ENCODE data around the gene AKAP10. TPM values are rescaled to one million over a fixed set of nuclear protein-coding genes. Genes with fewer than 3 reads are reported as not detected.
"Not testable (repeated sequence)": the region's sequence is repeated elsewhere in the genome, so short reads cannot be mapped to it uniquely, and the experiment has no call there.

AKAP10 gene
- total and polyA plus RNA-seq, 10 of the 15 experiments (the other 5 are each of a cell fraction or from before 2014, with no cell fraction given), result 4.3 to 23.7 (median 14.7) TPM

GRCh38 chr17:19950624-19951195 is 26.9 kb downstream of the AKAP10 start:
- H3K4me1 ChIP-seq (ENCODE audit: control insufficient read depth, insufficient read depth, low read length); H3K9me3 ChIP-seq (replicated peaks; ENCODE audit: control insufficient read depth, insufficient read depth, low read length); H4K20me1 ChIP-seq (ENCODE audit: control insufficient read depth, insufficient read depth); DNase-seq (ENCODE audit: low read depth, low spot score); intact Hi-C loops (cut with micrococcal nuclease; ENCODE audit: unreplicated experiment); H3K27ac ChIP-seq (ENCODE audit: control insufficient read depth, insufficient read depth); POLR2A ChIA-PET; in situ Hi-C loops (cut with MboI); ATAC-seq; BruUV-seq (replicated peaks); CTCF ChIA-PET; H3K27me3 ChIP-seq (replicated peaks in 1 of 2; ENCODE audit: control insufficient read depth in 2 of 2, insufficient read depth in 2 of 2, low read length in 1 of 2); H2AFZ ChIP-seq (ENCODE audit: control insufficient read depth, low read depth, low read length); H3K9ac ChIP-seq (ENCODE audit: control insufficient read depth, insufficient read depth, low read length); H3K4me3 ChIP-seq; RAD21 ChIA-PET (ENCODE audit: unreplicated experiment); FAIRE-seq; SMC1A ChIA-PET (ENCODE audit: uncharacterized antibody, unreplicated experiment); H3K4me2 ChIP-seq (ENCODE audit: control insufficient read depth, insufficient read depth): not testable (repeated sequence)
- Histone ChIP-seq H3K36me3 (ENCODE audit: control insufficient read depth in 2 of 2, insufficient read depth in 2 of 2, low read length in 1 of 2) (peaks cover 10 to 19% of the 10 kb centered on the region in 2 experiments), H3K79me2 (ENCODE audit: control insufficient read depth, insufficient read depth, low read length) (peaks cover 34% of the 10 kb centered on the region)
- 98% methylated on average over 26 of the region's 43 CpGs for WGBS (ENCODE audit: insufficient coverage, insufficient replicate concordance, low lambda C conversion rate, missing lambda C conversion rate)

GRCh38 chr17:19948116-19948943 is 29.3 kb downstream of the AKAP10 start:
- ATAC-seq (no peak; the same call in 2 of the 3 replicates), FAIRE-seq (no peak), DNase-seq (ENCODE audit: low read depth, low spot score) (no peak)
- Histone ChIP-seq H3K4me2 (ENCODE audit: control insufficient read depth, insufficient read depth) (peak overlapping the region; percentile 55; the same call in 1 of the 2 replicates), H4K20me1 (ENCODE audit: control insufficient read depth, insufficient read depth) (no peaks in the 10 kb centered on the region), H3K9me3 (replicated peaks; ENCODE audit: control insufficient read depth, insufficient read depth, low read length) (no peaks in the 10 kb centered on the region), H3K36me3 (ENCODE audit: control insufficient read depth in 2 of 2, insufficient read depth in 2 of 2, low read length in 1 of 2) (peaks cover 13 to 31% of the 10 kb centered on the region in 2 experiments), H3K4me3 (no peak overlapping the region), H3K27me3 (replicated peaks in 1 of 2; ENCODE audit: control insufficient read depth in 2 of 2, insufficient read depth in 2 of 2, low read length in 1 of 2) (no peaks in the 10 kb centered on the region), H3K9ac (ENCODE audit: control insufficient read depth, insufficient read depth, low read length) (no peak overlapping the region; the same call in 1 of the 2 replicates), H3K4me1 (ENCODE audit: control insufficient read depth, insufficient read depth, low read length) (peaks cover 7% of the 10 kb centered on the region), H3K79me2 (ENCODE audit: control insufficient read depth, insufficient read depth, low read length) (peaks cover 21% of the 10 kb centered on the region), H2AFZ (ENCODE audit: control insufficient read depth, low read depth, low read length) (no peak overlapping the region), H3K27ac (ENCODE audit: control insufficient read depth, insufficient read depth) (peak overlapping the region; percentile 50; the same call in 1 of the 2 replicates)
- TF ChIP-seq NR2C1 (IDR thresholded peaks at IDR 0.05), result no peak
- TF ChIP-seq MEF2A (IDR thresholded peaks at IDR 0.05; ENCODE audit: insufficient read depth, low read depth, low read length), result no peak
- TF ChIP-seq ZBTB40 (IDR thresholded peaks at IDR 0.05; ENCODE audit: borderline replicate concordance), result no peak
- no peak for TF ChIP-seq HDGF (IDR thresholded peaks at IDR 0.05)
- TF ChIP-seq ZBED1 (IDR thresholded peaks at IDR 0.05; ENCODE audit: borderline replicate concordance), result no peak
- no peak for TF ChIP-seq YBX1 (IDR thresholded peaks at IDR 0.05)
- 0 out of 2 replicates have a peak, but pooled peaks have one; percentile 16 for TF ChIP-seq EED (IDR thresholded peaks at IDR 0.05; ENCODE audit: low read depth)
- TF ChIP-seq RBBP5 (conservative IDR thresholded peaks at IDR 0.05), result no peak
- TF ChIP-seq MXI1 (IDR thresholded peaks at IDR 0.05; ENCODE audit: low read depth, low read length), result no peak
- 58% methylated on average over 10 of the region's 10 CpGs for WGBS (ENCODE audit: insufficient coverage, insufficient replicate concordance, low lambda C conversion rate, missing lambda C conversion rate)
- CTCF ChIA-PET, result no interaction called here
- intact Hi-C loops (cut with micrococcal nuclease; ENCODE audit: unreplicated experiment), result no loop called here
- POLR2A ChIA-PET, result no interaction called here
- BruUV-seq (replicated peaks), result no TSS peak
- RAD21 ChIA-PET (ENCODE audit: unreplicated experiment), result no interaction called here
- in situ Hi-C loops (cut with MboI), result no loop called here
- SMC1A ChIA-PET (ENCODE audit: uncharacterized antibody, unreplicated experiment), result no interaction called here
